ENCODE data around the gene CNTNAP4. TPM values are rescaled to one million over a fixed set of nuclear protein-coding genes. Genes with fewer than 3 reads are reported as not detected.

Gene CNTNAP4
- total and polyA plus RNA-seq, 2 of the 4 experiments (the other 2 are of a cell fraction): not detected

- Histone ChIP-seq H3K56ac (ENCODE audit: extremely low read depth, insufficient read depth, low read length) (no peak overlapping the region), H3K23ac (ENCODE audit: low read depth, low read length) (no peak overlapping the region), H3K4me2 (ENCODE audit: low read depth, low read length) (no peak overlapping the region), H3K36me3 (ENCODE audit: control insufficient read depth, insufficient read depth, low read length) (no peaks in the 10 kb centered on the region), H2BK120ac (ENCODE audit: low read depth, low read length) (no peak overlapping the region), H3K18ac (ENCODE audit: low read depth, low read length) (no peak overlapping the region), H3K27me3 (ENCODE audit: control insufficient read depth, insufficient read depth, low read length) (no peaks in the 10 kb centered on the region), H2AFZ (replicated peaks; ENCODE audit: low read length, poor library complexity) (no peak overlapping the region), H3K9me3 (ENCODE audit: control insufficient read depth, insufficient read depth, low read length) (no peaks in the 10 kb centered on the region), H2BK15ac (ENCODE audit: low read depth, low read length) (no peak overlapping the region), H3K4me3 (ENCODE audit: insufficient read depth, low read depth, low read length) (no peak overlapping the region), H3K14ac (replicated peaks; ENCODE audit: low read depth, low read length) (no peak overlapping the region), H3K9me1 (ENCODE audit: insufficient read depth, low read length) (no peaks in the 10 kb centered on the region), H2AK5ac (ENCODE audit: low read depth, low read length) (no peak overlapping the region), H4K8ac (ENCODE audit: low read depth in 2 of 2, low read length in 2 of 2) (no peak overlapping the region), H2BK5ac (ENCODE audit: low read depth, low read length, poor library complexity, severe bottlenecking) (no peak overlapping the region), H4K5ac (ENCODE audit: low read depth, low read length) (no peak overlapping the region), H3K79me1 (ENCODE audit: low read depth in 1 of 2, low read length in 2 of 2) (no peaks in the 10 kb centered on the region), H3K27ac (ENCODE audit: insufficient read depth, low read length) (no peak overlapping the region), H2BK20ac (ENCODE audit: low read depth, low read length) (no peak overlapping the region), H3K4ac (ENCODE audit: low read depth, low read length) (no peak overlapping the region), H4K91ac (ENCODE audit: insufficient read depth, low read depth, low read length) (no peak overlapping the region), H3K4me1 (ENCODE audit: control insufficient read depth, insufficient read depth, low read length) (no peaks in the 10 kb centered on the region), H4K20me1 (ENCODE audit: insufficient read depth, low read length) (no peaks in the 10 kb centered on the region), H3K9ac (ENCODE audit: low read depth, low read length) (no peak overlapping the region), H2AK9ac (replicated peaks; ENCODE audit: low read depth, low read length, poor library complexity) (no peak overlapping the region)
- DNase-seq (no peak), ATAC-seq (ENCODE audit: low read depth) (no peak)
- no CpG with 5 or more reads among the region's 1 CpG for WGBS, 2 experiments (ENCODE audit: extremely low coverage in 2 of 2, insufficient read length in 1 of 2)
- CTCF ChIA-PET: no interaction called here
- dilution Hi-C loops (cut with HindIII; ENCODE audit: low sequenced_read_pairs, unreplicated experiment) (no loop called here), in situ Hi-C loops (cut with MboI; ENCODE audit: low sequenced_read_pairs) (no loop called here), intact Hi-C loops (cut with micrococcal nuclease) (no loop called here)
- TF ChIP-seq RCOR1 (IDR thresholded peaks at IDR 0.05; ENCODE audit: insufficient replicate concordance, low read length): no peak
- POLR2A ChIA-PET (ENCODE audit: unreplicated experiment): no interaction called here
- no TSS peak for BruUV-seq (replicated peaks)
These were observed 263.9 kb downstream of the CNTNAP4 start for GRCh38 chr16:76541070-76541469.
